ENCODE results near the gene CSDE1. TPM values are rescaled to one million over a fixed set of nuclear protein-coding genes. Genes with fewer than 3 reads are reported as not detected.
"Not testable (repeated sequence)": the region's sequence is repeated elsewhere in the genome, so short reads cannot be mapped to it uniquely, and the experiment has no call there.

Gene CSDE1
- total RNA-seq, 1 experiment from 2014 or later = 375 TPM

DNA sequence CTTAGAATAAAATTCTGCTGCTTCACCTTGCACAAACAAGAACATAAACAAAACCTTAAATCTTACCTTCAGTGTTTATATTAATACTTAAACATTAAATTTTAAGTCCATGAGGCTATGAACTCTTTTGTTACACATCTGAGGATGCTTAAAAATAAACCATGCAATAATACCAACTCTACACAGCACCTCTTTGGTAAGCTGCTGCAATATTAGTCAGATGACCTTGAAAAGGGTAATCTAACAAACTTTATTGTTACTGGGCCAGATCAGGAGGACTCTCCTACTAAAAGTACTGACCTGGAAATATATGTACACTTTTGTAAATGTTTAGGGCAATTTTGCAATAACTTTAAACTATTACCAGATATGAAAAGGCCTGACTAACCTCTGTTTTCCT lies 21.9 kb upstream of the CSDE1 start:
- peak overlapping the region; percentile 92 for H3K9ac ChIP-seq (ENCODE audit: low read length)
- H3K36me3 ChIP-seq (ENCODE audit: insufficient read depth, low read length) = peaks cover 30% of the 10 kb centered on the region
- peak overlapping the region; percentile 35; the same call in 1 of the 2 replicates for H3K27ac ChIP-seq (ENCODE audit: low read length)
- DNase-seq = no peak
- peak overlapping the region; percentile 90 for H3K4me3 ChIP-seq (ENCODE audit: low read length)
- peak overlapping the region; percentile 87 for H3K4me2 ChIP-seq (ENCODE audit: low read depth, low read length, poor library complexity, severe bottlenecking)
- no peak overlapping the region for H2AFZ ChIP-seq (ENCODE audit: low read length)
- H3K9me3 ChIP-seq (ENCODE audit: low read length) = no peaks in the 10 kb centered on the region
- H3K9me2 ChIP-seq (replicated peaks; ENCODE audit: insufficient read depth, low read length) = no peaks in the 10 kb centered on the region; the same call in 1 of the 2 replicates
- H3K27me3 ChIP-seq (ENCODE audit: low read length) = no peaks in the 10 kb centered on the region
- peaks cover 32% of the 10 kb centered on the region for H3K79me2 ChIP-seq (ENCODE audit: low read length)
- H3K4me1 ChIP-seq (ENCODE audit: low read length) = peaks cover 13% of the 10 kb centered on the region
- H4K20me1 ChIP-seq (ENCODE audit: insufficient read depth, low read depth, low read length) = no peaks in the 10 kb centered on the region; the same call in 1 of the 2 replicates

DNA sequence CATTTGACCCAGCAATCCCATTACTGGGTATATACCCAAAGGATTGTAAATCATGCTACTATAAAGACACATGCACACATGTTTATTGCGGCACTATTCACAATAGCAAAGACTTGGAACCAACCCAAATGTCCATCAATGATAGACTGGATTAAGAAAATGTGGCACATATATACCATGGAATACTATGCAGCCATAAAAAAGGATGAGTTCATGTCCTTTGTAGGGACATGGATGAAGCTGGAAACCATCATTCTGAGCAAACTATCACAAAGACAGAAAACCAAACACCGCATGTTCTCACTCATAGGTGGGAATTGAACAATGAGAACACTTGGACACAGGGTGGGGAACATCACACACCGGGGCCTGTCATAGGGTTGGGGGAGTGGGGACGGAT lies 18.9 kb upstream of the CSDE1 start:
- not testable (repeated sequence) for H2AFZ ChIP-seq (ENCODE audit: low read length); H3K9me3 ChIP-seq (ENCODE audit: low read length); H3K9ac ChIP-seq (ENCODE audit: low read length); H3K27ac ChIP-seq (ENCODE audit: low read length); DNase-seq; H4K20me1 ChIP-seq (ENCODE audit: insufficient read depth, low read depth, low read length); H3K4me2 ChIP-seq (ENCODE audit: low read depth, low read length, poor library complexity, severe bottlenecking); H3K9me2 ChIP-seq (replicated peaks; ENCODE audit: insufficient read depth, low read length); H3K4me3 ChIP-seq (ENCODE audit: low read length); H3K27me3 ChIP-seq (ENCODE audit: low read length)
- peaks cover 20% of the 10 kb centered on the region for H3K4me1 ChIP-seq (ENCODE audit: low read length)
- peaks cover 49% of the 10 kb centered on the region for H3K36me3 ChIP-seq (ENCODE audit: insufficient read depth, low read length)
- H3K79me2 ChIP-seq (ENCODE audit: low read length) = peaks cover 32% of the 10 kb centered on the region

DNA sequence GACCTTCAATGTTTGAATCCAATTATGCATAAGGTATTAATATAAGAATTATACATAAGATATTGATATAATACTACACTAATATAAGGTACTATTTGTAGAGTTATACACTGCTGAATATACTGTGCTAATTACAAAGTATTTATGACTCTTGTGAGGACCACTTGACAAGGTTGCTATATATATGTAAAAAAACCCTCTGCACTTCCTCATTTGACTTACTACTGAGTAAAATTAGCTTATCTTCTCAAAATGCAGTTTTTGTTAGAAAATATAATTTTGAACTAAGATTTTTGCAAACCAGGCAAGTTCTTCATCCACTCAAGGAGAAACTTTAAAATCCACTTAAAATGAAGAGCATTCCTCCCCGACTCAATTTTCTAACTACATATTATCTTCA lies 14.2 kb upstream of the CSDE1 start:
- H3K36me3 ChIP-seq (ENCODE audit: insufficient read depth, low read length) = peaks cover 30% of the 10 kb centered on the region; the same call in 1 of the 2 replicates

DNA sequence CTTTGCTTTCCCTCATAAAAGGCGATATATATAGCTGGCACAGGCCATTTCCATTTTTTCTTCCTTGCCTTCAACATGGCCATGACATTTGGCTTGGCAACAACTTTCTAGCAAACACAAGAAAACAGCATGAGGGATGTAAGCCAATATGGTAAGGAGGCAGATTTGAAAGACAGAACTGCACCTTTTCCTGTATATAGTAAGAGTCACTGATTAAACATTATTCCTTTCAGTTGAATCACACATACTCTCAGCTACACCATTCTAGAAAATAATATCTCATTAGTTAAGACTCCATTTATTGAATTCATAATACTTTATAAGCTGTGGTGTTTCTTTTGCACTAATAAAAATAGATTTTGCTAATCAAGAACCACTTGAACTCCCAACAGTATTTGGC lies 13.2 kb upstream of the CSDE1 start:
- Histone ChIP-seq H3K4me2 (ENCODE audit: low read depth, low read length, poor library complexity, severe bottlenecking) (no peak overlapping the region), H3K9ac (ENCODE audit: low read length) (no peak overlapping the region), H2AFZ (ENCODE audit: low read length) (no peak overlapping the region), H3K27me3 (ENCODE audit: low read length) (no peaks in the 10 kb centered on the region), H3K4me1 (ENCODE audit: low read length) (peaks cover 7% of the 10 kb centered on the region), H3K9me2 (replicated peaks; ENCODE audit: insufficient read depth, low read length) (no peaks in the 10 kb centered on the region), H3K9me3 (ENCODE audit: low read length) (no peaks in the 10 kb centered on the region), H3K27ac (ENCODE audit: low read length) (no peak overlapping the region), H4K20me1 (ENCODE audit: insufficient read depth, low read depth, low read length) (no peaks in the 10 kb centered on the region), H3K36me3 (ENCODE audit: insufficient read depth, low read length) (peaks cover 25% of the 10 kb centered on the region; the same call in 1 of the 2 replicates), H3K4me3 (ENCODE audit: low read length) (no peak overlapping the region), H3K79me2 (ENCODE audit: low read length) (no peaks in the 10 kb centered on the region)
- no peak for DNase-seq

More for the DNA sequence above, 14.2 kb upstream of the CSDE1 start:
- peaks cover 7% of the 10 kb centered on the region for H3K4me1 ChIP-seq (ENCODE audit: low read length)
- H3K27me3 ChIP-seq (ENCODE audit: low read length) = no peaks in the 10 kb centered on the region
- H3K9me3 ChIP-seq (ENCODE audit: low read length) = no peaks in the 10 kb centered on the region
- no peaks in the 10 kb centered on the region for H3K9me2 ChIP-seq (replicated peaks; ENCODE audit: insufficient read depth, low read length)
- no peak overlapping the region for H3K4me2 ChIP-seq (ENCODE audit: low read depth, low read length, poor library complexity, severe bottlenecking)
- no peak overlapping the region for H3K9ac ChIP-seq (ENCODE audit: low read length)
- no peak overlapping the region for H3K4me3 ChIP-seq (ENCODE audit: low read length)
- H4K20me1 ChIP-seq (ENCODE audit: insufficient read depth, low read depth, low read length) = no peaks in the 10 kb centered on the region
- no peak overlapping the region for H2AFZ ChIP-seq (ENCODE audit: low read length)
- no peaks in the 10 kb centered on the region for H3K79me2 ChIP-seq (ENCODE audit: low read length)
- no peak overlapping the region for H3K27ac ChIP-seq (ENCODE audit: low read length)
- DNase-seq = no peak

DNA sequence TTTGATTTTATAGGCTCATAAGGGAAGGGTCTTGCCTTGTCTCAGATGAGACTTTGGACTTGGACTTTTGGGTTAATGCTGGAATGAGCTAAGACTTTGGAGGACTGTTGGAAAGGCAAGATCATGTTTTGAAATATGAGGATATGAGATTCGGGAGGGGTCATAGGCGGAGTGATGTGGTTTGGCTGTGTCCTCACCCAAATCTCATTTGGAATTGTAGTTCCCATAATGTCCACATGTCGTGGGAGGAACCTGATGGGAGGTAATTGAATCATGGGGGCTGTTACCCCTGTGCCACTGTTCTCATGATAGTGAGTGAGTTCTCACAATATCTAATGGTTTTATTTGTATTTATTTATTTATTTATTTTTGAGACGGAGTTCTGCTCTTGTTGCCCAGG lies 6.9 kb upstream of the CSDE1 start:
- Histone ChIP-seq H3K4me3 (ENCODE audit: low read length) (no peak overlapping the region), H4K20me1 (ENCODE audit: insufficient read depth, low read depth, low read length) (no peaks in the 10 kb centered on the region), H3K9ac (ENCODE audit: low read length) (no peak overlapping the region), H3K36me3 (ENCODE audit: insufficient read depth, low read length) (no peaks in the 10 kb centered on the region), H3K27ac (ENCODE audit: low read length) (no peak overlapping the region), H2AFZ (ENCODE audit: low read length) (no peak overlapping the region), H3K27me3 (ENCODE audit: low read length) (no peaks in the 10 kb centered on the region), H3K79me2 (ENCODE audit: low read length) (no peaks in the 10 kb centered on the region), H3K9me3 (ENCODE audit: low read length) (no peaks in the 10 kb centered on the region), H3K4me1 (ENCODE audit: low read length) (no peaks in the 10 kb centered on the region), H3K4me2 (ENCODE audit: low read depth, low read length, poor library complexity, severe bottlenecking) (no peak overlapping the region), H3K9me2 (replicated peaks; ENCODE audit: insufficient read depth, low read length) (no peaks in the 10 kb centered on the region)
- no peak for DNase-seq

DNA sequence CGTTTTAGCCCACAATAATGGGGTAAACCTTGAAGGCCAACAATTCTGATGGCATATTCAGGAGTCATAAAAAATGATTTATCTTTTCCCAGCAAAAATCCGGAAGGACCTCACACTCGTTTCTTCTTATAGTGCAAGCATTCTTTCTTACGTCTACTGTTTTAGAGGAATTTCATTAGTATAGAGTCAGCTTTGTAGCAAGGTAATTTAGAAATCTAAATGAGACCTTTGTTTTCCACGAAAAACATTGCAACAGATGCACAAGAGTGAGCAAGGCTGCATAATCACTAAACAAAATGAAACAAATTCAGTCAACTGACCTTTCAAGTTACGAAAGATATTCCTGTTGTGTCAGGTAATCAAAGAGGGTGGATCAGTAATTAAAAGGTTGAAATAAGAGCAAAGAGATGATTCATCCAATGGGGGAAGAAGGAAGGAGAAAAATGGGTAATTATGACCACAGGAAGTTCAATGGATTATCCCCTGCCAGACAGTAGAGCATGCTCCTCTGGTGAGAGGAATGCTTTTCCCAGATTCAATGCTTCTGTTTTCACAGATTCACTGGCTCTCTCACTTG lies 560 bp upstream of the CSDE1 start:
- Histone ChIP-seq H2AFZ (ENCODE audit: low read length) (peak overlapping the region; percentile 86), H3K9ac (ENCODE audit: low read length) (peak overlapping the region; percentile 100), H3K27me3 (ENCODE audit: low read length) (no peaks in the 10 kb centered on the region), H3K27ac (ENCODE audit: low read length) (peak overlapping the region; percentile 40; the same call in 1 of the 2 replicates), H3K79me2 (ENCODE audit: low read length) (peaks cover 44% of the 10 kb centered on the region), H3K4me3 (ENCODE audit: low read length) (peak overlapping the region; percentile 99), H3K9me2 (replicated peaks; ENCODE audit: insufficient read depth, low read length) (no peaks in the 10 kb centered on the region), H3K9me3 (ENCODE audit: low read length) (peaks cover 3% of the 10 kb centered on the region; the same call in 1 of the 2 replicates), H3K4me2 (ENCODE audit: low read depth, low read length, poor library complexity, severe bottlenecking) (peak overlapping the region; percentile 71), H3K4me1 (ENCODE audit: low read length) (peaks cover 37% of the 10 kb centered on the region), H4K20me1 (ENCODE audit: insufficient read depth, low read depth, low read length) (peaks cover 37% of the 10 kb centered on the region), H3K36me3 (ENCODE audit: insufficient read depth, low read length) (peaks cover 13% of the 10 kb centered on the region; the same call in 1 of the 2 replicates)
- DNase-seq = no peak

DNA sequence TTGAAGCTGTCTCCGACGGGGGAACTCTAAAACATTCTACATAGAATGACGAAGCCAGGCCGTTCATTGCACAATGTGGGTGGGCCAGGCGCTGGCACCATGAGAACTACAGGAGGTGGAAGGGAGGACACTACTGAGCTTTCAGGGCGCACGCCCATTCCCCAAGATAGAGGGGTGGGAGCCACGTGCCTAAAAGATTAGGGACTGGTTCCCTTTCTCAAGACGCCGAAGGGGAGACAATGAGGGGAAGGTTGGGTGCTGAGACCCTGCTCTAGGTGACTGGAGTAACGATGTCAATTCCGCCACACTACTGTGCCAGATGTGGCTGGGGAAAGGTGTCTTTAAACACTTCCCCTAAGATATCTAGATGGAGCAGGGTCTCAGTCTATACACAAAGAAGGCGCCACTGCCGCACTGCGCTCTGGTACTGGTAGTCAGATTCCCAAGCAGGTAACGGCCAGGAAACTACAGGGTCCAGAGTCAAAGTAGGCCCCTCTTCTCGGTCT lies 782 bp downstream of the CSDE1 start:
- Histone ChIP-seq H3K9me3 (ENCODE audit: low read length) (peaks cover 3% of the 10 kb centered on the region; the same call in 1 of the 2 replicates), H3K4me1 (ENCODE audit: low read length) (peaks cover 44% of the 10 kb centered on the region), H2AFZ (ENCODE audit: low read length) (no peak overlapping the region), H3K27me3 (ENCODE audit: low read length) (no peaks in the 10 kb centered on the region), H3K79me2 (ENCODE audit: low read length) (peaks cover 57% of the 10 kb centered on the region), H3K27ac (ENCODE audit: low read length) (no peak overlapping the region; the same call in 1 of the 2 replicates), H3K36me3 (ENCODE audit: insufficient read depth, low read length) (peaks cover 13% of the 10 kb centered on the region; the same call in 1 of the 2 replicates), H3K9me2 (replicated peaks; ENCODE audit: insufficient read depth, low read length) (no peaks in the 10 kb centered on the region), H3K4me3 (ENCODE audit: low read length) (peak overlapping the region; percentile 99), H3K4me2 (ENCODE audit: low read depth, low read length, poor library complexity, severe bottlenecking) (peak overlapping the region; percentile 84), H3K9ac (ENCODE audit: low read length) (peak overlapping the region; percentile 100), H4K20me1 (ENCODE audit: insufficient read depth, low read depth, low read length) (peaks cover 50% of the 10 kb centered on the region)
- peak; percentile 59 for DNase-seq

DNA sequence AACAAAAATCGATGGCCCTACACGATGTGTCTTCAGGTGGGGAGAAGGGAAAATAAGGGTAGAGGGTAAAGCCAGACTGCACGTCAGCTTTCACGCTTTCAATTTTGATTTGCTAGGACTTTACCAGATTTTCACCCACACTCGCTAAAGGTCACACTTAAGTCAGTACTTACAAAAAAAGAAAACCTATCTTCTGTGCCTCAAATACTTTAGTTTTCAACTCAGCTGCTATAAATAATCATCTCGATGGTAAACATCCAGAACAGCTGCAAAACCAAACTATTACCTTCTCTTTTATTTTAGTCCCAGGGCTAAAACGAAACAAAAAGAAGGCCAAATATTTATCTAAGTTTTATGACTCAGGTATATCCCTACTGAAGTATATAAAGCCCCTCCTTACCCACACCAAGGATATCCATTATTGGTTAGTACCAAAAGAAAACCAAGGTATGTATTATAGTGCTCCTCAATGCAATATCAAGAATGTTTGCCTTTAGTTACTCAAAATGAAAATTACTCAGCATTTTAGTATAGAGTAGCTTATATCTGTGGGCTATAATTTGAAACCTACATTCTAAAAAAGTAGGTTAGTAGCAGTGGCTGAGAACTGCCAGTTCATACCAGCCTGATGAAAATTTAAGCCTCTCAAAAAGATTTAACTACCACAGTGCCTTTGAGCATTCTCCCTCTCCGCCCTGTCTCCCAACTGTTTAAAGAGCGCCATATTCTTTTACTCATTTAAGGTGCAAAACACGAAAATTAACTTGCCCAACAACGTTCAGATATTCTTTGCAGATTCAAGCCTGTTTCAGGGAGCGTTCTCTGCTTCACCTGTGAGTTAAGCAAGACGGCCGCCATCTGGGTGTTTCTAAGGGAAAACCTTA lies 1.5 kb downstream of the CSDE1 start:
- Histone ChIP-seq H3K4me3 (ENCODE audit: low read length) (peak overlapping the region; percentile 99), H3K27ac (ENCODE audit: low read length) (no peak overlapping the region; the same call in 1 of the 2 replicates), H3K9ac (ENCODE audit: low read length) (peak overlapping the region; percentile 100), H3K79me2 (ENCODE audit: low read length) (peaks cover 65% of the 10 kb centered on the region), H3K9me2 (replicated peaks; ENCODE audit: insufficient read depth, low read length) (no peaks in the 10 kb centered on the region), H2AFZ (ENCODE audit: low read length) (no peak overlapping the region), H4K20me1 (ENCODE audit: insufficient read depth, low read depth, low read length) (peaks cover 58% of the 10 kb centered on the region), H3K9me3 (ENCODE audit: low read length) (peaks cover 3% of the 10 kb centered on the region; the same call in 1 of the 2 replicates), H3K4me1 (ENCODE audit: low read length) (peaks cover 44% of the 10 kb centered on the region), H3K36me3 (ENCODE audit: insufficient read depth, low read length) (peaks cover 13% of the 10 kb centered on the region; the same call in 1 of the 2 replicates), H3K27me3 (ENCODE audit: low read length) (no peaks in the 10 kb centered on the region), H3K4me2 (ENCODE audit: low read depth, low read length, poor library complexity, severe bottlenecking) (peak overlapping the region; percentile 84)
- no peak for DNase-seq

Measured in Karpas-422 (cell line).